Stimulated activated CD4-positive, alpha-beta T cell treated with anti-CD3 and anti-CD28 coated beads, Interleukin-1b, Interleukin-23, amount 100 ng/mL, for 1 hour (primary cell): ENCODE data around the gene SYF2.
"Not testable (repeated sequence)": the region's sequence is repeated elsewhere in the genome, so short reads cannot be mapped to it uniquely, and the experiment has no call there.

Source experiments
- DNase-seq, 2 donors: peaks; one replicate each; pipeline ENCODE4 v3.0.0-alpha.2; 2020; ENCODE audit warnings: low read depth in 2 of 2

SYF2 gene

GRCh38 chr1:25246600-25247023, 14.3 kb upstream of the SYF2 start:
- no peak for DNase-seq

GRCh38 chr1:25245809-25246599, 13.7 kb upstream of the SYF2 start:
- no peak for DNase-seq

- DNase-seq, result no peak
Measured at GRCh38 chr1:25245393-25245792, 13.1 kb upstream of the SYF2 start.

- no peak for DNase-seq
Measured at GRCh38 chr1:25243907-25244306, 11.6 kb upstream of the SYF2 start.

- DNase-seq, result peak; percentile 63 to 66
Measured at GRCh38 chr1:25239681-25240541, 7.6 kb upstream of the SYF2 start.

GRCh38 chr1:25238046-25238445, 5.7 kb upstream of the SYF2 start:
- DNase-seq, result no peak

- not testable (repeated sequence) for DNase-seq
Measured at GRCh38 chr1:25236261-25236660, 4.0 kb upstream of the SYF2 start.

- DNase-seq, result not testable (repeated sequence)
Measured at GRCh38 chr1:25235411-25235810, 3.1 kb upstream of the SYF2 start.

- DNase-seq, result peak in 1 of 2 donors; percentile 11
Measured at GRCh38 chr1:25232866-25233784, 823 bp upstream of the SYF2 start.

- DNase-seq, result no peak
Measured at GRCh38 chr1:25223471-25223870, 8.8 kb downstream of the SYF2 start.

GRCh38 chr1:25222606-25223005, 9.7 kb downstream of the SYF2 start:
- DNase-seq, result no peak

- DNase-seq, result no peak
Measured at GRCh38 chr1:25220666-25221065, 11.6 kb downstream of the SYF2 start.

GRCh38 chr1:25219661-25220251, 12.5 kb downstream of the SYF2 start:
- DNase-seq, result no peak

- no peak for DNase-seq
Measured at GRCh38 chr1:25217598-25218232, 14.6 kb downstream of the SYF2 start.

- no peak for DNase-seq
Measured at GRCh38 chr1:25217015-25217414, 15.3 kb downstream of the SYF2 start.

GRCh38 chr1:25216123-25216522, 16.2 kb downstream of the SYF2 start:
- DNase-seq, result no peak

GRCh38 chr1:25212725-25213124, 19.6 kb downstream of the SYF2 start:
- DNase-seq, result no peak

GRCh38 chr1:25210728-25211127, 21.6 kb downstream of the SYF2 start:
- no peak for DNase-seq

GRCh38 chr1:25209516-25209915, 22.8 kb downstream of the SYF2 start:
- no peak for DNase-seq

- no peak for DNase-seq
Measured at GRCh38 chr1:25208561-25209222, 23.6 kb downstream of the SYF2 start.
